Brain pericyte (primary cell): ENCODE data around the gene SMPD1.
"Not testable (repeated sequence)": the region's sequence is repeated elsewhere in the genome, so short reads cannot be mapped to it uniquely, and the experiment has no call there.

ENCODE experiments used
- DNase-seq: peaks from one replicate; pipeline ENCODE4 v3.0.0-alpha.2; 2012; ENCODE audit warnings: low read depth, low spot score

Gene SMPD1

GRCh38 chr11:6388748-6389147 lies 1.5 kb upstream of the SMPD1 start:
- DNase-seq: no peak

- no peak for DNase-seq
Observed at GRCh38 chr11:6390718-6391469, 620 bp downstream of the SMPD1 start.

GRCh38 chr11:6391537-6392134 lies 1.4 kb downstream of the SMPD1 start:
- no peak for DNase-seq

GRCh38 chr11:6392251-6392650 lies 2.0 kb downstream of the SMPD1 start:
- DNase-seq: not testable (repeated sequence)

GRCh38 chr11:6393989-6394670 lies 3.9 kb downstream of the SMPD1 start:
- DNase-seq: no peak

- DNase-seq: no peak
Observed at GRCh38 chr11:6395470-6396060, 5.3 kb downstream of the SMPD1 start.

- no peak for DNase-seq
Observed at GRCh38 chr11:6397156-6397555, 6.9 kb downstream of the SMPD1 start.

- DNase-seq: no peak
Observed at GRCh38 chr11:6397636-6398035, 7.4 kb downstream of the SMPD1 start.

GRCh38 chr11:6400431-6401345 lies 10.4 kb downstream of the SMPD1 start:
- DNase-seq: no peak

- no peak for DNase-seq
Observed at GRCh38 chr11:6401464-6401863, 11.2 kb downstream of the SMPD1 start.

- no peak for DNase-seq
Observed at GRCh38 chr11:6402061-6402470, 11.8 kb downstream of the SMPD1 start.

- DNase-seq: no peak
Observed at GRCh38 chr11:6402561-6402981, 12.3 kb downstream of the SMPD1 start.

GRCh38 chr11:6403539-6403938 lies 13.3 kb downstream of the SMPD1 start:
- no peak for DNase-seq

GRCh38 chr11:6404342-6405051 lies 14.2 kb downstream of the SMPD1 start:
- DNase-seq: no peak

GRCh38 chr11:6405052-6405667 lies 14.9 kb downstream of the SMPD1 start:
- DNase-seq: no peak

GRCh38 chr11:6405846-6406245 lies 15.6 kb downstream of the SMPD1 start:
- no peak for DNase-seq

GRCh38 chr11:6406370-6406769 lies 16.1 kb downstream of the SMPD1 start:
- DNase-seq: no peak

- DNase-seq: no peak
Observed at GRCh38 chr11:6410695-6411430, 20.6 kb downstream of the SMPD1 start.

- DNase-seq: no peak
Observed at GRCh38 chr11:6411594-6412031, 21.3 kb downstream of the SMPD1 start.
